Kidney (tissue), 14 donors: ENCODE results near the gene BCL2L13. TPM values are rescaled to one million over a fixed set of nuclear protein-coding genes. Genes with fewer than 3 reads are reported as not detected.
"Not testable (repeated sequence)": the region's sequence is repeated elsewhere in the genome, so short reads cannot be mapped to it uniquely, and the experiment has no call there.

Source experiments
- DNase-seq, 5 donors: peaks; one replicate each; pipeline ENCODE4 v3.0.0-alpha.2; 2013 to 2020
- FAIRE-seq: peaks from 2 replicates; lab custom pipeline; 2012; peaks lifted over from hg19 to GRCh38; lab: Jason Lieb, UNC
- H3K27ac ChIP-seq, 2 donors: one replicate each; pipeline ENCODE4 v1.7.0; 2013; ENCODE audit warnings: low read depth in 2 of 2, low read length in 2 of 2, inconsistent platforms in 1 of 2
- H3K27me3 ChIP-seq: one replicate; pipeline ENCODE4 v1.7.1; 2013; ENCODE audit warnings: low read length, inconsistent platforms; ENCODE audit not compliant: control insufficient read depth, insufficient read depth
- H3K36me3 ChIP-seq, 3 donors: one replicate each; pipeline versions ENCODE4 v1.7.0 to v1.7.1; 2013; ENCODE audit warnings: low read length in 3 of 3, control low read depth in 1 of 3, inconsistent platforms in 1 of 3; ENCODE audit not compliant: insufficient read depth in 3 of 3, control insufficient read depth in 2 of 3
- H3K4me1 ChIP-seq, 3 donors: one replicate each; pipeline versions ENCODE4 v1.7.0 to v1.7.1; 2013; ENCODE audit warnings: low read length in 3 of 3, inconsistent platforms in 1 of 3, low read depth in 1 of 3; ENCODE audit not compliant: control insufficient read depth in 2 of 3, insufficient read depth in 2 of 3
- H3K4me3 ChIP-seq, 3 donors: one replicate each; pipeline versions ENCODE4 v1.7.0 to v1.8.1; 2013; ENCODE audit warnings: low read length in 3 of 3, control low read depth in 1 of 3, inconsistent platforms in 1 of 3
- H3K9ac ChIP-seq, 3 donors: one replicate each; pipeline versions ENCODE4 v1.7.0 to v1.7.1; 2013; ENCODE audit warnings: low read length in 3 of 3, control low read depth in 1 of 3, inconsistent platforms in 1 of 3
- H3K9me3 ChIP-seq, 3 donors: one replicate each; pipeline versions ENCODE4 v1.7.0 to v1.7.1; 2013; ENCODE audit warnings: low read length in 3 of 3, control low read depth in 1 of 3, inconsistent platforms in 1 of 3; ENCODE audit not compliant: control insufficient read depth in 2 of 3, insufficient read depth in 1 of 3
- intact Hi-C: fragments of 100-400 bp; cut with DNase I; formaldehyde crosslinking; loops from one replicate; pipeline ENCODE4 v1.11.1; 2022
- polyA plus RNA-seq: library from polyadenylated mRNA; stranded (reverse); fragments of 350-450 nt; fragmentation: Illumina TruSeq; extraction: RNeasy Lipid Tissue Mini Kit (QIAGEN cat#74804); gene quantifications from one replicate; pipeline ENCODE4 v1.2.3, GENCODE V29; 2014; ENCODE audit warnings: low read depth, low replicate concordance; ENCODE audit not compliant: insufficient read depth
- total RNA-seq: library from RNA; stranded (reverse); fragmentation: NEBNext Ultra II Directional; extraction: Animal tissue kit (Norgen Biotek cat#: 25700); gene quantifications from one replicate; pipeline ENCODE4 v1.2.1, GENCODE V29; 2021
- TF ChIP-seq, protein P1 (sequence below): IDR thresholded peaks from 3 replicates; pipeline ENCODE4 v1.5.1; 2012; ENCODE audit warnings: mild to moderate bottlenecking, moderate library complexity, borderline replicate concordance; ENCODE audit not compliant: insufficient read depth; ENCODE audit errors: extremely low read depth
- donor health status: control.
- donor health status: control.
- donor health status: control.
- donor health status: control.
- donor health status: control.
- donor health status: DM: yes; HTN: yes; CAD: no.
- donor health status: Normal renal cell carcinoma (clear cell type).

BCL2L13 gene
- total and polyA plus RNA-seq, 2 donors from 2014 or later, result 43.8 to 50.5 TPM

DNA sequence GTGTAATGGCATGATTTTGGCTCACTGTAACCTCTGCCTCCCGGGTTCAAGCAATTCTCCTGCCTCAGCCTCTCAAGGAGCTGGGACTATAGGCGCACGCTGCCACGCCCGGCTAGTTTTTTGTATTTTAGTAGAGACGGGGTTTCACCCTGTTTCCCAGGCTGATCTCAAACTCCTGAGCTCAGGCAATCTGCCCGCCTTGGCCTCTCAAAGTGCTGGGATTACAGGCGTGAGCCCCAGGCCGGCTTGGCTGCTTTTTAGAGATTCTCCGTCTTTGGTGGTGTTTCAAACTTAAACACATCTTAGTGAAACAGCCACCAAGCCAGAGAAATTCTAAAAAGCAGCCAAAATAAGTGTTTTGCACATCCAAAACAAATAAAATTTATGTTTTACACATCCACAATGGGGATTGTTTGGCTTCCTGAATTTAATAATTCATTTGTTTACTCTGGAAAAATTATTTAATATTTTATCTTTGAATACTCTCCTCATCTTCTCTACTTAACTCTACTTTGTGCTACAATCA lies 18.4 kb downstream of the BCL2L13 start:
- intact Hi-C loops, result no loop called here
- TF ChIP-seq, protein P1, sequence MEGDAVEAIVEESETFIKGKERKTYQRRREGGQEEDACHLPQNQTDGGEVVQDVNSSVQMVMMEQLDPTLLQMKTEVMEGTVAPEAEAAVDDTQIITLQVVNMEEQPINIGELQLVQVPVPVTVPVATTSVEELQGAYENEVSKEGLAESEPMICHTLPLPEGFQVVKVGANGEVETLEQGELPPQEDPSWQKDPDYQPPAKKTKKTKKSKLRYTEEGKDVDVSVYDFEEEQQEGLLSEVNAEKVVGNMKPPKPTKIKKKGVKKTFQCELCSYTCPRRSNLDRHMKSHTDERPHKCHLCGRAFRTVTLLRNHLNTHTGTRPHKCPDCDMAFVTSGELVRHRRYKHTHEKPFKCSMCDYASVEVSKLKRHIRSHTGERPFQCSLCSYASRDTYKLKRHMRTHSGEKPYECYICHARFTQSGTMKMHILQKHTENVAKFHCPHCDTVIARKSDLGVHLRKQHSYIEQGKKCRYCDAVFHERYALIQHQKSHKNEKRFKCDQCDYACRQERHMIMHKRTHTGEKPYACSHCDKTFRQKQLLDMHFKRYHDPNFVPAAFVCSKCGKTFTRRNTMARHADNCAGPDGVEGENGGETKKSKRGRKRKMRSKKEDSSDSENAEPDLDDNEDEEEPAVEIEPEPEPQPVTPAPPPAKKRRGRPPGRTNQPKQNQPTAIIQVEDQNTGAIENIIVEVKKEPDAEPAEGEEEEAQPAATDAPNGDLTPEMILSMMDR, result no peak
- H3K9ac ChIP-seq, result no peak overlapping the region
- FAIRE-seq (no peak), DNase-seq (no peak)
- no peaks in the 10 kb centered on the region for H3K9me3 ChIP-seq
- no peak overlapping the region for H3K27ac ChIP-seq
- peaks cover 0 to 7% (median 2%) of the 10 kb centered on the region in 3 donors for H3K36me3 ChIP-seq
- no peak overlapping the region for H3K4me3 ChIP-seq
- peaks cover 0 to 2% (median 0%) of the 10 kb centered on the region in 3 donors for H3K4me1 ChIP-seq
- no peaks in the 10 kb centered on the region for H3K27me3 ChIP-seq

DNA sequence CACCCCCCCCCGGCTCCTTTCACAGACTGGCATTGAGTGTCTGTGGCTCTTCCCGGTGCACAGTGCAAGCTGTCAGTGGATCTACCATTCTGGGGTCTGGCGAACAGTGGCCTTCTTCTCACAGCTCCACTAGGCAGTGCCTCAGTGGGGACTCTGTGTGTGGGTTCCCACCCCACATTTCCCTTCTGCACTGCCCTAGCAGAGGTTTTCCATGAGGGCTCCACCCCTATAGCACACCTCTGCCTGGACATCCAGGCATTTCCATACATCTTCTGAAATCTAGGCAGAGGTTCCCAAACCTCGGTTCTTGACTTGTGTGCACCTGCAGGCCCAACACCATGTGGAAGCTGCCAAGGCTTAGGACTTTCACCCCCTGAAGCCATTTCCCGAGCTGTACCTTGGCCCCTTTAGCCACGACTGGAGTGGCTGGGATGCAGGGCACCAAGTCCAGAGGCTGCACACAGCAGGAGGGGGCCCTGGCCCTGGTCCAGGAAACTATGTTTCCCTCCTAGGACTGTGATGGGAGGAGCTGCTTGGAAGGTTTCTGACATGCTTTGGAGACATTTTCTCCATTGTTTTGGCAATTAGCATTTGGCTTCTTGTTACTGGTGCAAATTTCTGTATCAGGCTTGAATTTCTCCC lies 26.0 kb downstream of the BCL2L13 start:
- DNase-seq, result peak in 2 of 5 donors; percentile 11 to 16
- Histone ChIP-seq H3K36me3 (peaks cover 0 to 12% (median 2%) of the 10 kb centered on the region in 3 donors), H3K4me1 (no peaks in the 10 kb centered on the region), H3K27ac (peak overlapping the region in 1 of 2 donors; percentile 0), H3K27me3 (no peaks in the 10 kb centered on the region), H3K4me3 (no peak overlapping the region), H3K9me3 (no peaks in the 10 kb centered on the region), H3K9ac (no peak overlapping the region)
- FAIRE-seq, result no peak
- TF ChIP-seq, protein P1, result no peak
- intact Hi-C loops, result no loop called here

DNA sequence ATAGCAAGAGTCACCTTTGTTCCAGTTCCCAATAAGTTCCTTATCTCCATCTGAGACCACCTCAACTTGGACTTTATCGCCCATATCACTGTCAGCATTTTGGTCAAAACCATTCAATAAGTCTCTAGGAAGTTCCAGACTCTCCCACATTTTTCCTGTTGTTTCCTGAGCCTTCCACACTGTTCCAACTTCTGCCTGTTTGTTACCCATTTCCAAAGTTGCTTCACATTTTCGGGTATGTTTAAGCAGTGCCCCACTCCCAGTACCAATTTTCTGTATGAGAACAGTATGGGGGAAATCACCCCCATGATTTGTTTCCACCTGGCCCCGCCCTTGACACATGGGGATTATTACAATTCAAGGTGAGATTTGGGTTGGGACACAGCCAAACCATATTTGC lies 26.7 kb downstream of the BCL2L13 start:
- H3K9me3 ChIP-seq, result no peaks in the 10 kb centered on the region
- no peaks in the 10 kb centered on the region for H3K27me3 ChIP-seq
- intact Hi-C loops, result no loop called here
- FAIRE-seq, result no peak
- DNase-seq, result no peak
- H3K27ac ChIP-seq, result no peak overlapping the region
- H3K4me3 ChIP-seq, result no peak overlapping the region
- TF ChIP-seq, protein P1, result no peak
- no peaks in the 10 kb centered on the region for H3K4me1 ChIP-seq
- peaks cover 0 to 8% (median 2%) of the 10 kb centered on the region in 3 donors for H3K36me3 ChIP-seq
- no peak overlapping the region for H3K9ac ChIP-seq

DNA sequence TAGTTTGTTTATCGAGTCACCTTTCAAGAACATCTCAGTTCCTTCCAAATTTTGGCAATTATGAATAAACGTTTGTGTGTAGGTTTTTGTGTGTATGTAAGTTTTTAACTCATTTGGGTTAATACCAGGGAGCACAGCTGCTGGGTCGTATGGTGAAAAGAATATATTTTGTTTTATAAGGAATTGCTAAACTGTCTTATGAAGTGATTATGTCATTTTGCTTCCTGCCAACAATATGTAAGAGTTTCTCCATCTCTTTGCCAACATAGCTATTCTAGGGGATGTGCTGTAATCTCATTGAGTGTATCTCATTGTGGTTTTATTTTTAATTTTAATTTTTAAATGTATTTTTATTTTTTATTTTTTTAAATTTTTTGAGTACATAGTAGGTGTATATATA lies 27.3 kb downstream of the BCL2L13 start:
- Histone ChIP-seq H3K9me3 (no peaks in the 10 kb centered on the region), H3K4me3 (no peak overlapping the region), H3K9ac (no peak overlapping the region), H3K27me3 (no peaks in the 10 kb centered on the region), H3K36me3 (peaks cover 0 to 5% (median 2%) of the 10 kb centered on the region in 3 donors), H3K27ac (no peak overlapping the region), H3K4me1 (no peaks in the 10 kb centered on the region)
- FAIRE-seq, result peak; percentile 42
- no peak for DNase-seq
- TF ChIP-seq, protein P1, result no peak
- intact Hi-C loops, result no loop called here

DNA sequence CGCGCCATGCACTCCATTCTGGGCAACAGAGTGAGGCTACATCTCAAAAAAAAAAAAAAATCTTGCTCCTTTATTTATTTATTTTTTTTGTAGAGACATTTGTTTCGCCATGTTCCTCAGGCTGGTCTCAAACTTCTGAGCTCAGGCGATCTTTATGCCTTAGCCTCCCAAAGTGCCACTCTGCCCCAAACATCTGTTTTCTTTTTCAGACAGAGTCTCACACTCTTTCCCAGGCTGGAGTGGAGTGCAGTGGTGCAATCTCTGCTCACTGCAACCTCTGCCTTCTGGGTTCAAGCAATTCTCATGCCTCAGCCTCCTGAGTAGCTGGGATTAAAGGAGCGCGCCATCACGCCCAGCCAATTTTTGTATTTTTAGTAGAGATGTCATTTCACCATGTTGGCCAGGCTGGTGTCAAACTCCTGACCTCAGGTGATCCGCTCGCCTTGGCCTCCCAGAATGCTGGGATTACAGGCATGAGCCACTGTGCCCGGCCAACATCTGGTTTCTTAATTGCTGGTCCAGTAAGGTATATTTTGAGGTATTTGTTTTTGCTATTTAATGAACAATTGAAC lies 33.0 kb downstream of the BCL2L13 start:
- FAIRE-seq, H3K4me3 ChIP-seq, intact Hi-C loops, H3K27me3 ChIP-seq, H3K9me3 ChIP-seq, H3K36me3 ChIP-seq, DNase-seq, H3K9ac ChIP-seq, H3K27ac ChIP-seq: not testable (repeated sequence)
- H3K4me1 ChIP-seq, result peaks cover 0 to 13% (median 3%) of the 10 kb centered on the region in 3 donors
